Daoy (cell line): ENCODE data around the gene TPK1. TPM values are rescaled to one million over a fixed set of nuclear protein-coding genes. Genes with fewer than 3 reads are reported as not detected.
"Not testable (repeated sequence)": the region's sequence is repeated elsewhere in the genome, so short reads cannot be mapped to it uniquely, and the experiment has no call there.

Source experiments
- DNase-seq: peaks from one replicate; pipeline ENCODE4 v3.0.0-alpha.2; 2015; ENCODE audit warnings: low read depth
- total RNA-seq: library from RNA; depleted of rRNA; stranded (reverse); fragments of >200 nt; shearing (Covaris generic); gene quantifications from 2 replicates; pipeline ENCODE4 v1.2.3, GENCODE V29; 2014

Gene TPK1
- total RNA-seq, 1 experiment from 2014 or later, result 9.0 TPM

- DNase-seq, result no peak
These were observed 358.5 kb downstream of the TPK1 start for GRCh38 chr7:144477348-144477747.

- DNase-seq, result no peak
These were observed 360.8 kb downstream of the TPK1 start for GRCh38 chr7:144474800-144475615.

- DNase-seq, result no peak
These were observed 361.5 kb downstream of the TPK1 start for GRCh38 chr7:144474363-144474762.

- no peak for DNase-seq
These were observed 361.9 kb downstream of the TPK1 start for GRCh38 chr7:144473908-144474307.

- DNase-seq, result no peak
These were observed 365.8 kb downstream of the TPK1 start for GRCh38 chr7:144470078-144470477.

GRCh38 chr7:144468990-144469732, 366.7 kb downstream of the TPK1 start:
- DNase-seq, result no peak

GRCh38 chr7:144459635-144460034, 376.2 kb downstream of the TPK1 start:
- DNase-seq, result no peak

GRCh38 chr7:144455040-144455404, 380.8 kb downstream of the TPK1 start:
- no peak for DNase-seq

GRCh38 chr7:144454256-144455039, 381.4 kb downstream of the TPK1 start:
- no peak for DNase-seq

- no peak for DNase-seq
These were observed 383.8 kb downstream of the TPK1 start for GRCh38 chr7:144452064-144452463.

- DNase-seq, result no peak
These were observed 390.3 kb downstream of the TPK1 start for GRCh38 chr7:144445590-144445989.

- no peak for DNase-seq
These were observed 396.1 kb downstream of the TPK1 start for GRCh38 chr7:144439717-144440205.

GRCh38 chr7:144438759-144439158, 397.1 kb downstream of the TPK1 start:
- DNase-seq, result no peak

- peak; percentile 65 for DNase-seq
These were observed 398.3 kb downstream of the TPK1 start for GRCh38 chr7:144437370-144438191.

- no peak for DNase-seq
These were observed 399.4 kb downstream of the TPK1 start for GRCh38 chr7:144436500-144436899.

GRCh38 chr7:144428431-144428830, 407.4 kb downstream of the TPK1 start:
- DNase-seq, result no peak

- not testable (repeated sequence) for DNase-seq
These were observed 408.3 kb downstream of the TPK1 start for GRCh38 chr7:144427539-144427938.

GRCh38 chr7:144418931-144419330, 416.9 kb downstream of the TPK1 start:
- not testable (repeated sequence) for DNase-seq

- no peak for DNase-seq
These were observed 419.5 kb downstream of the TPK1 start for GRCh38 chr7:144416341-144416740.

GRCh38 chr7:144415858-144416257, 420.0 kb downstream of the TPK1 start:
- no peak for DNase-seq

GRCh38 chr7:144414815-144415214, 421.0 kb downstream of the TPK1 start:
- DNase-seq, result no peak
